K562 (cell line): ENCODE measurements around the gene LENG8. TPM values are rescaled to one million over a fixed set of nuclear protein-coding genes. Genes with fewer than 3 reads are reported as not detected.
A peak's percentile ranks its signal among the peaks of the same experiment; 100 is the strongest.

Source experiments
- KLF13 ChIP-seq: fragments of 450-650 bp; IDR thresholded peaks from 2 replicates; pipeline ENCODE4 v1.6.1; 2016; ENCODE audit warnings: missing genetic modification characterization, low read depth, mild to moderate bottlenecking, missing compliant biosample characterization, moderate library complexity, borderline replicate concordance
- polyA plus RNA-seq, 8 experiments: library from polyadenylated mRNA; depleted of rRNA in 4 of 8; stranded (reverse) in 5 of 8; unstranded in 3 of 8; fragments of >200 nt; fragmentation: Nextera tagmentation in 2 of 8; fragmentation: Illumina TruSeq in 1 of 8; extraction: Ambion mirVana in 2 of 8; extraction: Trizol in 1 of 8; gene quantifications; 2 replicates each; pipeline versions ENCODE4 v1.2.1 to v1.2.3, GENCODE V29; 2011 to 2014; ENCODE audit warnings: inconsistent platforms in 1 of 8, missing spikeins in 1 of 8
- total RNA-seq, 7 experiments: library from RNA; depleted of rRNA in 6 of 7; stranded (reverse); fragments of >200 nt in 6 of 7; fragmentation: Illumina TruSeq in 2 of 7; extraction: Trizol in 2 of 7; gene quantifications; 2 replicates each; pipeline versions ENCODE4 v1.2.1 to v1.2.3, GENCODE V29; 2011 to 2021; ENCODE audit warnings: low replicate concordance in 1 of 7
- TF ChIP-seq, protein P1 (sequence below), 2 experiments: fragments of 450-650 bp in 1 of 2; sonication (generic) in 1 of 2; formaldehyde crosslinking in 1 of 2; IDR thresholded peaks; 2 replicates each; pipeline versions ENCODE4 v1.7.1 to v1.9.0; 2016 to 2022; ENCODE audit warnings: inconsistent platforms in 1 of 2, mild to moderate bottlenecking in 1 of 2, missing genetic modification reagents in 1 of 2
- TF ChIP-seq, protein P2 (sequence below), 2 experiments: fragments of 450-650 bp; IDR thresholded peaks; 2 replicates each; pipeline ENCODE4 v1.6.1; 2016

The LENG8 gene
- total and polyA plus RNA-seq, 9 of the 15 experiments (the other 6 are each of a cell fraction or from before 2014, with no cell fraction given), result 0.74 to 146 (median 28.1) TPM

- TF ChIP-seq, protein P1, sequence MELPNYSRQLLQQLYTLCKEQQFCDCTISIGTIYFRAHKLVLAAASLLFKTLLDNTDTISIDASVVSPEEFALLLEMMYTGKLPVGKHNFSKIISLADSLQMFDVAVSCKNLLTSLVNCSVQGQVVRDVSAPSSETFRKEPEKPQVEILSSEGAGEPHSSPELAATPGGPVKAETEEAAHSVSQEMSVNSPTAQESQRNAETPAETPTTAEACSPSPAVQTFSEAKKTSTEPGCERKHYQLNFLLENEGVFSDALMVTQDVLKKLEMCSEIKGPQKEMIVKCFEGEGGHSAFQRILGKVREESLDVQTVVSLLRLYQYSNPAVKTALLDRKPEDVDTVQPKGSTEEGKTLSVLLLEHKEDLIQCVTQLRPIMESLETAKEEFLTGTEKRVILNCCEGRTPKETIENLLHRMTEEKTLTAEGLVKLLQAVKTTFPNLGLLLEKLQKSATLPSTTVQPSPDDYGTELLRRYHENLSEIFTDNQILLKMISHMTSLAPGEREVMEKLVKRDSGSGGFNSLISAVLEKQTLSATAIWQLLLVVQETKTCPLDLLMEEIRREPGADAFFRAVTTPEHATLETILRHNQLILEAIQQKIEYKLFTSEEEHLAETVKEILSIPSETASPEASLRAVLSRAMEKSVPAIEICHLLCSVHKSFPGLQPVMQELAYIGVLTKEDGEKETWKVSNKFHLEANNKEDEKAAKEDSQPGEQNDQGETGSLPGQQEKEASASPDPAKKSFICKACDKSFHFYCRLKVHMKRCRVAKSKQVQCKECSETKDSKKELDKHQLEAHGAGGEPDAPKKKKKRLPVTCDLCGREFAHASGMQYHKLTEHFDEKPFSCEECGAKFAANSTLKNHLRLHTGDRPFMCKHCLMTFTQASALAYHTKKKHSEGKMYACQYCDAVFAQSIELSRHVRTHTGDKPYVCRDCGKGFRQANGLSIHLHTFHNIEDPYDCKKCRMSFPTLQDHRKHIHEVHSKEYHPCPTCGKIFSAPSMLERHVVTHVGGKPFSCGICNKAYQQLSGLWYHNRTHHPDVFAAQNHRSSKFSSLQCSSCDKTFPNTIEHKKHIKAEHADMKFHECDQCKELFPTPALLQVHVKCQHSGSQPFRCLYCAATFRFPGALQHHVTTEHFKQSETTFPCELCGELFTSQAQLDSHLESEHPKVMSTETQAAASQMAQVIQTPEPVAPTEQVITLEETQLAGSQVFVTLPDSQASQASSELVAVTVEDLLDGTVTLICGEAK (IDR thresholded peaks at IDR 0.05), result 0 out of 2 replicates have a peak, but pooled peaks have one; percentile 26
- TF ChIP-seq, protein P1 (CRISPR knock-in tag; IDR thresholded peaks at IDR 0.05), result no peak
- no peak for TF ChIP-seq KLF13 (tag)
- TF ChIP-seq, protein P2, sequence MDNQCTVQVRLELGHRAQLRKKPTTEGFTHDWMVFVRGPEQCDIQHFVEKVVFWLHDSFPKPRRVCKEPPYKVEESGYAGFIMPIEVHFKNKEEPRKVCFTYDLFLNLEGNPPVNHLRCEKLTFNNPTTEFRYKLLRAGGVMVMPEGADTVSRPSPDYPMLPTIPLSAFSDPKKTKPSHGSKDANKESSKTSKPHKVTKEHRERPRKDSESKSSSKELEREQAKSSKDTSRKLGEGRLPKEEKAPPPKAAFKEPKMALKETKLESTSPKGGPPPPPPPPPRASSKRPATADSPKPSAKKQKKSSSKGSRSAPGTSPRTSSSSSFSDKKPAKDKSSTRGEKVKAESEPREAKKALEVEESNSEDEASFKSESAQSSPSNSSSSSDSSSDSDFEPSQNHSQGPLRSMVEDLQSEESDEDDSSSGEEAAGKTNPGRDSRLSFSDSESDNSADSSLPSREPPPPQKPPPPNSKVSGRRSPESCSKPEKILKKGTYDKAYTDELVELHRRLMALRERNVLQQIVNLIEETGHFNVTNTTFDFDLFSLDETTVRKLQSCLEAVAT (IDR thresholded peaks at IDR 0.05), result peak in 1 of 2 experiments; percentile 20; a peak in 1 of 4 replicates
These were observed 686 bp downstream of the LENG8 start (continued) for GRCh38 chr19:54449701-54450069.
